Measurements from ENCODE around the gene SMG6.

The SMG6 gene

DNA sequence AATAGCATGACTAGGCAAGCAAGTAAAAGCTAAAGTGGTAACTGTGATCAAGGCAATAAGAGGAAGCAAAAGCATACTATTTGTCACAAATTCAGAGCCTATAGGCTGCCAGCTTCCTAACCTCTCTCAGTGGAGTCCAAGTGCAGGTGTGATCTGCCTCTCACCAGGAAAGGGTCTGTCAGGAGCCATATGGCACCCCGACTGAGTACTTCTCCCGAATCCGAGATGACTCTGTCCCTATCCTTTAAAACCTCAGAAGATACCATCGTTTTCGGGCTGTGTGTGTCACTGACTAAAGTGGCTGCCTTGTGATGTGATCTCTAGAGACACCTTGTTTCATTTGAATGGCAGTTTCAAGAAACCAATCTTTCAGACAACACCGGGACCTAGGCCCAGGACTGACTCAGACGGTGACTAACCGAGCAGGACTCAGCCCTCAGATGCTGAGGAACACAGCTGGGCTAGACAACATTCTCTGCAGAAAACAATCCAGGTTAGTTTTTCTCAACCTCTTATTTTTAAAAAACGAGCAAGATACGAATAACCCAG lies 63.6 kb downstream of the SMG6 start:
- WGBS: 11% methylated on average over 6 of the region's 10 CpGs
- peak overlapping the region; percentile 83 for H2BK5ac ChIP-seq (ENCODE audit: low read depth, low read length, poor library complexity, severe bottlenecking)
- peaks cover 33% of the 10 kb centered on the region for H3K79me1 ChIP-seq (replicated peaks; ENCODE audit: low read length, poor library complexity, severe bottlenecking)
- H3K27ac ChIP-seq (ENCODE audit: low read length, poor library complexity, severe bottlenecking): peak overlapping the region; percentile 78
- H2AK5ac ChIP-seq (ENCODE audit: low read length, severe bottlenecking): peak overlapping the region; percentile 22
- peak overlapping the region; percentile 92 for H4K8ac ChIP-seq (ENCODE audit: low read length)
- no peaks in the 10 kb centered on the region for H3K27me3 ChIP-seq (ENCODE audit: control insufficient read depth in 1 of 2, insufficient read depth in 1 of 2, low read length in 2 of 2)
- peak overlapping the region; percentile 9 to 54 for H3K4ac ChIP-seq (ENCODE audit: low read depth in 1 of 2, low read length in 2 of 2)
- peak overlapping the region in 1 of 2 experiments; percentile 65 for H3K4me3 ChIP-seq (ENCODE audit: insufficient read depth in 1 of 2, low read depth in 1 of 2, low read length in 2 of 2)
- H3K9ac ChIP-seq (ENCODE audit: low read length): peak overlapping the region; percentile 89
- no peak overlapping the region for H2AFZ ChIP-seq (ENCODE audit: low read depth, low read length)
- H3K23ac ChIP-seq (ENCODE audit: low read length in 2 of 2): no peak overlapping the region
- peak overlapping the region; percentile 28 to 96 for H3K18ac ChIP-seq (ENCODE audit: low read depth in 1 of 2, low read length in 2 of 2)
- peaks cover 14% of the 10 kb centered on the region for H3K4me1 ChIP-seq (ENCODE audit: control insufficient read depth, insufficient read depth, low read depth, low read length)
- peak overlapping the region; percentile 47 for H4K91ac ChIP-seq (ENCODE audit: low read length)
- peak overlapping the region; percentile 71 for H2BK15ac ChIP-seq (ENCODE audit: low read depth, poor library complexity, severe bottlenecking)
- no peaks in the 10 kb centered on the region for H3K9me3 ChIP-seq (ENCODE audit: control insufficient read depth, low read length)
- no peak overlapping the region for H2BK120ac ChIP-seq (ENCODE audit: low read depth, low read length)
- H3K4me2 ChIP-seq (ENCODE audit: low read length, poor library complexity, severe bottlenecking): no peak overlapping the region
- H3K14ac ChIP-seq (ENCODE audit: low read length in 2 of 2): no peak overlapping the region
- peaks cover 14 to 19% of the 10 kb centered on the region in 2 experiments for H3K36me3 ChIP-seq (ENCODE audit: control insufficient read depth in 1 of 2, insufficient read depth in 2 of 2, low read depth in 1 of 2, low read length in 2 of 2)
- peak; percentile 89 for DNase-seq
- H2BK12ac ChIP-seq (ENCODE audit: low read length in 2 of 2): peak overlapping the region; percentile 75 to 79

DNA sequence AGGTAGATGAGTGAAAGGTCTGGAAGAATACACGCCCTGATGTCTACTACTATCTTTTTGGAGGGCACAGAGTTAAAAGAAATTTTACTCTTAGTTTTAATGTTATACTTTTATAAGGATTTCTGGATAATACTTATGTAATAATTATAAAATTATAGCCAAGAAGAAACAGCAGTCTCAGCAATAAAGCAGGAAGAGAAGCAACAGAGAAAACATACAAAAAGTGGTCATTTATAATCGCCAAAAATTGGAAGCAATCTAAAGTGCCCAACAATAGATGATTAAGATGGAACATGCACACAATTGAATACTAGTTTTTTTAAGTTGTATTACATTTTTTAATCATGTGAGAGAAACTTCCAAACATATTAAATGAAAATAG lies 64.4 kb downstream of the SMG6 start:
- Histone ChIP-seq H3K27me3 (ENCODE audit: control insufficient read depth in 1 of 2, insufficient read depth in 1 of 2, low read length in 2 of 2) (no peaks in the 10 kb centered on the region), H3K23ac (ENCODE audit: low read length in 2 of 2) (no peak overlapping the region), H2AK5ac (ENCODE audit: low read length, severe bottlenecking) (no peak overlapping the region), H3K79me1 (replicated peaks; ENCODE audit: low read length, poor library complexity, severe bottlenecking) (peaks cover 34% of the 10 kb centered on the region), H4K8ac (ENCODE audit: low read length) (no peak overlapping the region), H3K4me1 (ENCODE audit: control insufficient read depth, insufficient read depth, low read depth, low read length) (peaks cover 14% of the 10 kb centered on the region), H3K36me3 (ENCODE audit: control insufficient read depth in 1 of 2, insufficient read depth in 2 of 2, low read depth in 1 of 2, low read length in 2 of 2) (peaks cover 14 to 22% of the 10 kb centered on the region in 2 experiments), H2BK12ac (ENCODE audit: low read length in 2 of 2) (no peak overlapping the region), H3K4ac (ENCODE audit: low read depth in 1 of 2, low read length in 2 of 2) (peak overlapping the region in 1 of 2 experiments; percentile 51), H2BK15ac (ENCODE audit: low read depth, poor library complexity, severe bottlenecking) (no peak overlapping the region), H3K18ac (ENCODE audit: low read depth in 1 of 2, low read length in 2 of 2) (no peak overlapping the region), H2AFZ (ENCODE audit: low read depth, low read length) (no peak overlapping the region), H2BK120ac (ENCODE audit: low read depth, low read length) (no peak overlapping the region), H4K91ac (ENCODE audit: low read length) (no peak overlapping the region), H3K27ac (ENCODE audit: low read length, poor library complexity, severe bottlenecking) (no peak overlapping the region), H2BK5ac (ENCODE audit: low read depth, low read length, poor library complexity, severe bottlenecking) (no peak overlapping the region), H3K4me2 (ENCODE audit: low read length, poor library complexity, severe bottlenecking) (no peak overlapping the region), H3K14ac (ENCODE audit: low read length in 2 of 2) (no peak overlapping the region), H3K9ac (ENCODE audit: low read length) (peak overlapping the region; percentile 89), H3K4me3 (ENCODE audit: insufficient read depth in 1 of 2, low read depth in 1 of 2, low read length in 2 of 2) (peak overlapping the region in 1 of 2 experiments; percentile 34), H3K9me3 (ENCODE audit: control insufficient read depth, low read length) (no peaks in the 10 kb centered on the region)
- DNase-seq: no peak
- WGBS: no CpG with 5 or more reads among the region's 2 CpGs

DNA sequence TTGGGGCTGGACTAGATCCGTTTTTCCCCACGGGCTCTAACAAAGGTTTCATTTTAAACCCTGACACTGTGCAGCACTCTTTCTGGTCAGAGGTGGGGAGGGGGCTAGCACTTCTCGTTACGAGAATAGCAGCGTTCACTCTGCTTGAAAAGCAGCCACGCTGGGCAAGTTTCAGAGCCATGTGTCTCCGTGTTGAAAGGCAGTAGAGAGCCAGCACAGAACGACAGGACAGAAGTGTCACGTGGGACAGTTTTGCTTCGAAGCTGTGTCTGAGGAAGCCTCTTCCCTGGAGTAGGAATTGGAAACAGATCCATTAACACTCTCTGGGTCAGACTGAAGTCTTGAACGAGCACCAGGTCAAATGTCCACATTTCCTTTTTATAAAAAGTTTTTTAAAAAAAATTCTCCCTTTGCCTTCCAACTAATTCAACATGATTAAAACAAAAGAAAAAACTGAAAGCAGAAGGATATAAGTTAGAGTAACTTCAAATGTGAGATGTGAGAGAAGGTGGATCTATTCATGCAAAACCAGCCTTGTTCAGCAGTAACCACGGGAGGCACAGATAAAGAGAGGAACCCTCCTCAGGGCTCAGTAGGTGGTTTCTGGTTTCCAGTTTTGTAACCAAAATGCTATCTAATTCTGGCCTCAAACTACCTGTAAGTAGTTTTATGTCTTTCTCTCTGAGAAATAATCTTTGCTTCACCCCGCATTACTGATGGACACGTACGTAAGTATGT lies 65.0 kb downstream of the SMG6 start:
- H2BK5ac ChIP-seq (ENCODE audit: low read depth, low read length, poor library complexity, severe bottlenecking): no peak overlapping the region
- H3K79me1 ChIP-seq (replicated peaks; ENCODE audit: low read length, poor library complexity, severe bottlenecking): peaks cover 32% of the 10 kb centered on the region
- no peak overlapping the region for H2AK5ac ChIP-seq (ENCODE audit: low read length, severe bottlenecking)
- peaks cover 16% of the 10 kb centered on the region for H3K4me1 ChIP-seq (ENCODE audit: control insufficient read depth, insufficient read depth, low read depth, low read length)
- H3K4me3 ChIP-seq (ENCODE audit: insufficient read depth in 1 of 2, low read depth in 1 of 2, low read length in 2 of 2): peak overlapping the region in 1 of 2 experiments; percentile 34
- 30% methylated on average over 15 of the region's 15 CpGs for WGBS
- peak overlapping the region; percentile 15 for H2BK120ac ChIP-seq (ENCODE audit: low read depth, low read length)
- no peak overlapping the region for H3K27ac ChIP-seq (ENCODE audit: low read length, poor library complexity, severe bottlenecking)
- no peak overlapping the region for H3K14ac ChIP-seq (ENCODE audit: low read length in 2 of 2)
- no peak overlapping the region for H3K4me2 ChIP-seq (ENCODE audit: low read length, poor library complexity, severe bottlenecking)
- H4K91ac ChIP-seq (ENCODE audit: low read length): no peak overlapping the region
- H2BK15ac ChIP-seq (ENCODE audit: low read depth, poor library complexity, severe bottlenecking): no peak overlapping the region
- H3K36me3 ChIP-seq (ENCODE audit: control insufficient read depth in 1 of 2, insufficient read depth in 2 of 2, low read depth in 1 of 2, low read length in 2 of 2): peaks cover 10 to 22% of the 10 kb centered on the region in 2 experiments
- H3K9me3 ChIP-seq (ENCODE audit: control insufficient read depth, low read length): no peaks in the 10 kb centered on the region
- peak overlapping the region; percentile 42 to 51 for H3K4ac ChIP-seq (ENCODE audit: low read depth in 1 of 2, low read length in 2 of 2)
- no peak overlapping the region for H2AFZ ChIP-seq (ENCODE audit: low read depth, low read length)
- no peaks in the 10 kb centered on the region for H3K27me3 ChIP-seq (ENCODE audit: control insufficient read depth in 1 of 2, insufficient read depth in 1 of 2, low read length in 2 of 2)
- H4K8ac ChIP-seq (ENCODE audit: low read length): no peak overlapping the region
- DNase-seq: peak; percentile 65
- no peak overlapping the region for H3K23ac ChIP-seq (ENCODE audit: low read length in 2 of 2)
- peak overlapping the region in 1 of 2 experiments; percentile 4 for H2BK12ac ChIP-seq (ENCODE audit: low read length in 2 of 2)
- peak overlapping the region; percentile 89 for H3K9ac ChIP-seq (ENCODE audit: low read length)
- peak overlapping the region; percentile 3 to 70 for H3K18ac ChIP-seq (ENCODE audit: low read depth in 1 of 2, low read length in 2 of 2)

DNA sequence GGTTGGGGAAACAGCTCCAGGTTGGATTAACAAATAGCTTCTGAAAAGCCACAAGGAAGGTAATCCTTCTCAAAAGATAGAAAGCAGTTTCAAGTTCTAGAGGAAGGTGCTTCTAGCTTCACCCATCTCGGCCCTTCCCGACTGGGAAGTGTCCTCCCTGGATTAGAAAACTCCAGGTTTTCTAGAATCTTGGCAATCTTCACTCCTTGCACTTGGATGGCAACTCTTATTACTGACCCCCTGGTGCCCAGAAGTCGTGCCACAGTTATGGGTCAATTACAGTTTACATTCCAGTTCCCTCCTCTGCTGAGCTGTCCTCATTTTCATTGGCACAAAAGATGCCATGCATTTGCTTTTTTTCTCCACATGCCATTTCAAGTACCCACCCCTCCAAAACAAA lies 65.6 kb downstream of the SMG6 start:
- no peak overlapping the region for H4K91ac ChIP-seq (ENCODE audit: low read length)
- 78% methylated on average over 3 of the region's 3 CpGs for WGBS

More for the DNA sequence above, 65.6 kb downstream of the SMG6 start:
- Histone ChIP-seq H2BK15ac (ENCODE audit: low read depth, poor library complexity, severe bottlenecking) (peak overlapping the region; percentile 26), H3K14ac (ENCODE audit: low read length in 2 of 2) (no peak overlapping the region), H2AK5ac (ENCODE audit: low read length, severe bottlenecking) (no peak overlapping the region), H2BK5ac (ENCODE audit: low read depth, low read length, poor library complexity, severe bottlenecking) (no peak overlapping the region), H3K27ac (ENCODE audit: low read length, poor library complexity, severe bottlenecking) (no peak overlapping the region), H2BK12ac (ENCODE audit: low read length in 2 of 2) (no peak overlapping the region), H3K27me3 (ENCODE audit: control insufficient read depth in 1 of 2, insufficient read depth in 1 of 2, low read length in 2 of 2) (no peaks in the 10 kb centered on the region), H3K23ac (ENCODE audit: low read length in 2 of 2) (no peak overlapping the region), H2AFZ (ENCODE audit: low read depth, low read length) (no peak overlapping the region), H3K4me3 (ENCODE audit: insufficient read depth in 1 of 2, low read depth in 1 of 2, low read length in 2 of 2) (peak overlapping the region in 1 of 2 experiments; percentile 34), H3K18ac (ENCODE audit: low read depth in 1 of 2, low read length in 2 of 2) (peak overlapping the region in 1 of 2 experiments; percentile 78), H3K36me3 (ENCODE audit: control insufficient read depth in 1 of 2, insufficient read depth in 2 of 2, low read depth in 1 of 2, low read length in 2 of 2) (peaks cover 4 to 17% of the 10 kb centered on the region in 2 experiments), H3K4me2 (ENCODE audit: low read length, poor library complexity, severe bottlenecking) (no peak overlapping the region), H3K9ac (ENCODE audit: low read length) (peak overlapping the region; percentile 89), H3K4me1 (ENCODE audit: control insufficient read depth, insufficient read depth, low read depth, low read length) (peaks cover 22% of the 10 kb centered on the region), H4K8ac (ENCODE audit: low read length) (peak overlapping the region; percentile 14), H3K4ac (ENCODE audit: low read depth in 1 of 2, low read length in 2 of 2) (no peak overlapping the region), H2BK120ac (ENCODE audit: low read depth, low read length) (peak overlapping the region; percentile 15), H3K79me1 (replicated peaks; ENCODE audit: low read length, poor library complexity, severe bottlenecking) (peaks cover 29% of the 10 kb centered on the region), H3K9me3 (ENCODE audit: control insufficient read depth, low read length) (no peaks in the 10 kb centered on the region)
- no peak for DNase-seq
